Progenitor cell of endocrine pancreas (in vitro differentiated cells): ENCODE measurements around the gene CZIB. TPM values are rescaled to one million over a fixed set of nuclear protein-coding genes. Genes with fewer than 3 reads are reported as not detected.
A peak's percentile ranks its signal among the peaks of the same experiment; 100 is the strongest.
"Not testable (repeated sequence)": the region's sequence is repeated elsewhere in the genome, so short reads cannot be mapped to it uniquely, and the experiment has no call there.

Source experiments
- DNase-seq: peaks from one replicate; pipeline ENCODE4 v3.0.0; 2021; ENCODE audit warnings: low spot score; ENCODE audit not compliant: unreplicated experiment
- H3K27ac Mint-ChIP-seq: 2 replicates; pipeline ENCODE4 v1.8.0; 2021; ENCODE audit warnings: mild to moderate bottlenecking, moderate library complexity, mixed read lengths
- H3K27me3 Mint-ChIP-seq: 2 replicates; pipeline ENCODE4 v1.8.0; 2021; ENCODE audit warnings: mixed read lengths
- H3K36me3 Mint-ChIP-seq: 2 replicates; pipeline ENCODE4 v1.8.0; 2022; ENCODE audit warnings: mixed read lengths; ENCODE audit not compliant: insufficient read depth
- H3K4me1 Mint-ChIP-seq: 2 replicates; pipeline ENCODE4 v1.8.0; 2021; ENCODE audit warnings: low read depth, mixed read lengths
- H3K4me3 Mint-ChIP-seq: 2 replicates; pipeline ENCODE4 v1.8.0; 2021; ENCODE audit warnings: low read depth, mild to moderate bottlenecking, moderate library complexity, mixed read lengths
- H3K9me3 Mint-ChIP-seq: 2 replicates; pipeline ENCODE4 v1.8.0; 2021; ENCODE audit warnings: low read depth, mixed read lengths
- total RNA-seq: library from RNA; stranded (reverse); gene quantifications from 2 replicates; pipeline ENCODE4 v1.2.1, GENCODE V29; 2021
- TF ChIP-seq, protein P1 (sequence below): fragments of 200-600 bp; sonication (generic); IDR thresholded peaks from one replicate; pipeline ENCODE4 v1.5.0; 2021; ENCODE audit warnings: antibody characterized with exemption, mild to moderate bottlenecking; ENCODE audit not compliant: unreplicated experiment

Gene CZIB
- total RNA-seq, 1 donor from 2014 or later = 61.0 TPM

- TF ChIP-seq, protein P1, sequence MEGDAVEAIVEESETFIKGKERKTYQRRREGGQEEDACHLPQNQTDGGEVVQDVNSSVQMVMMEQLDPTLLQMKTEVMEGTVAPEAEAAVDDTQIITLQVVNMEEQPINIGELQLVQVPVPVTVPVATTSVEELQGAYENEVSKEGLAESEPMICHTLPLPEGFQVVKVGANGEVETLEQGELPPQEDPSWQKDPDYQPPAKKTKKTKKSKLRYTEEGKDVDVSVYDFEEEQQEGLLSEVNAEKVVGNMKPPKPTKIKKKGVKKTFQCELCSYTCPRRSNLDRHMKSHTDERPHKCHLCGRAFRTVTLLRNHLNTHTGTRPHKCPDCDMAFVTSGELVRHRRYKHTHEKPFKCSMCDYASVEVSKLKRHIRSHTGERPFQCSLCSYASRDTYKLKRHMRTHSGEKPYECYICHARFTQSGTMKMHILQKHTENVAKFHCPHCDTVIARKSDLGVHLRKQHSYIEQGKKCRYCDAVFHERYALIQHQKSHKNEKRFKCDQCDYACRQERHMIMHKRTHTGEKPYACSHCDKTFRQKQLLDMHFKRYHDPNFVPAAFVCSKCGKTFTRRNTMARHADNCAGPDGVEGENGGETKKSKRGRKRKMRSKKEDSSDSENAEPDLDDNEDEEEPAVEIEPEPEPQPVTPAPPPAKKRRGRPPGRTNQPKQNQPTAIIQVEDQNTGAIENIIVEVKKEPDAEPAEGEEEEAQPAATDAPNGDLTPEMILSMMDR = no peak
- Mint-ChIP-seq H3K27ac (no peak overlapping the region), H3K4me3 (no peak overlapping the region), H3K27me3 (peaks cover 27% of the 10 kb centered on the region), H3K9me3 (no peaks in the 10 kb centered on the region), H3K36me3 (no peaks in the 10 kb centered on the region), H3K4me1 (no peaks in the 10 kb centered on the region)
- no peak for DNase-seq
Observed at GRCh38 chr1:53186533-53186932, 33.9 kb downstream of the CZIB start.

DNA sequence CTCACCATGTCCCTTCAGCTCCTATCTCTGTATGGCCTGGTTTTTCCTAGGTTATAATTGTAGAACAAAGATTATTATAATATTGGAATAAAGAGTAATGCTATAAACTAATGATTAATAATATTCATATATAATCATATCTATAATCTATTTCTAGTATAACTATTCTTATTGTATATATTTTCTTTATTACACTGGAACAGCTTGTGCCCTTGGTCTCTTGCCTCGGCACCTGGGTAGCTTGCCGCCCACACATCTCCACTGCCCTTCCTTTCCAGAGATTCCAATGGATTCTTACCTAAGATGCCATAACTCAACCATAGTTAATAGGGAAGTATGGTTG lies 34.5 kb downstream of the CZIB start:
- H3K27ac Mint-ChIP-seq, H3K9me3 Mint-ChIP-seq, DNase-seq, H3K4me3 Mint-ChIP-seq, H3K4me1 Mint-ChIP-seq, H3K36me3 Mint-ChIP-seq: not testable (repeated sequence)
- TF ChIP-seq, protein P1 = peak; percentile 27
- H3K27me3 Mint-ChIP-seq = peaks cover 31% of the 10 kb centered on the region

GRCh38 chr1:53183095-53183990 lies 37.1 kb downstream of the CZIB start:
- Mint-ChIP-seq H3K36me3 (no peaks in the 10 kb centered on the region), H3K9me3 (no peaks in the 10 kb centered on the region), H3K27me3 (peaks cover 40% of the 10 kb centered on the region), H3K27ac (no peak overlapping the region), H3K4me1 (no peaks in the 10 kb centered on the region), H3K4me3 (no peak overlapping the region)
- TF ChIP-seq, protein P1 = no peak
- DNase-seq = no peak

DNA sequence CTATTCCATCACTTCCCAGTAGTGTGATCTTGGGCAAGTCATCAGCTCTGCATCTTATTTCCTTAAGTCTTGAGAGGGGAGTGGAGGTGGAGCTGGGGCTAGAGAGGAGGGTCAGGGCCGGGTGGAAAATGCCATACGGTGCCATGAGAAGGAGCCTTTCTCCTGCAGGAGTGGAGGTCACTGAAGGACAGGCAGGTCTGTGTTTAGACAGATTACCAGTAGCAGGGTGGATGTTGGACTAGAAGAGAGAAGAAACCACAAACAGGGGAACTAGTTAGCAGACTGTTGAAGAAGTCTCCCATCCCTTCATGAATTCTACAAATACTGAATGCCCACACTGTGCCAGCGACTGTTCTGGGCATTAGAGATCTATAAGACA lies 37.7 kb downstream of the CZIB start:
- Mint-ChIP-seq H3K4me1 (no peaks in the 10 kb centered on the region), H3K27ac (no peak overlapping the region), H3K9me3 (no peaks in the 10 kb centered on the region), H3K36me3 (no peaks in the 10 kb centered on the region), H3K4me3 (no peak overlapping the region), H3K27me3 (peaks cover 38% of the 10 kb centered on the region)
- no peak for DNase-seq
- TF ChIP-seq, protein P1 = no peak

DNA sequence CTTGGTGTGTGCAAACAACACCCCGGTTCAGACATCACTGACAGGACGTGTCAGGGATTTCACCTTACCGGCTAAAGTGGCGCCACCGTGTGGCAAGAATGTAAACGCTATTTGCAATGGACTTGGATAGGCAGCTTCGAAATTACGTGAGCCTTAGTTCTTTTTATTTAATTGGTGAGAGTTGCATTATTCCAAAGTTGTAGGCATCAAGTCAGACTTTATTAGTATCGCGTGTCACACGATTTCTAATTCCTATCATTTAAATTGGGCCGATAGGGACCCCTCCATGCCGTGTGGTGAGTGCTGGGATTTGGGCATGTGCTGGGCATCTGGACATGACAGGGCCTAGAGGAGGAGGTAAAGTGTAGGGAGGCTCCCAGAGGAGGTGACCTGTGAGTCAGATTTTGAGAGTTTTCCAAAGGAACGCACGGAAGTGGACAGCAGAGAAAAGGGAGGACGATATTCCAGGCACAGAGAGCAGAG lies 38.3 kb downstream of the CZIB start:
- peak; percentile 71 for DNase-seq

More for the DNA sequence above, 38.3 kb downstream of the CZIB start:
- H3K27me3 Mint-ChIP-seq = peaks cover 38% of the 10 kb centered on the region
- TF ChIP-seq, protein P1 = peak; percentile 98
- no peak overlapping the region for H3K4me3 Mint-ChIP-seq
- H3K36me3 Mint-ChIP-seq = no peaks in the 10 kb centered on the region
- no peaks in the 10 kb centered on the region for H3K9me3 Mint-ChIP-seq
- no peak overlapping the region for H3K27ac Mint-ChIP-seq
- peaks cover under 1% of the 10 kb centered on the region for H3K4me1 Mint-ChIP-seq
